Astrocyte (in vitro differentiated cells and primary cell): Measurements from ENCODE around the gene ZNF846. TPM values are rescaled to one million over a fixed set of nuclear protein-coding genes. Genes with fewer than 3 reads are reported as not detected.
"Not testable (repeated sequence)": the region's sequence is repeated elsewhere in the genome, so short reads cannot be mapped to it uniquely, and the experiment has no call there.

Experiments used
- DNase-seq: peaks from one replicate; pipeline ENCODE4 v3.0.0-alpha.2; 2010; ENCODE audit warnings: low read depth
- FAIRE-seq: peaks from 2 replicates; lab custom pipeline; 2011; peaks lifted over from hg19 to GRCh38; lab: Jason Lieb, UNC
- H2AFZ ChIP-seq: 2 replicates; pipeline ENCODE4 v1.6.0; 2012; ENCODE audit warnings: low read depth, low read length, inconsistent platforms
- H3K27ac ChIP-seq: 2 replicates; pipeline ENCODE4 v1.5.1; 2011; ENCODE audit warnings: low read depth, low read length, inconsistent platforms
- H3K27me3 ChIP-seq: 2 replicates; pipeline ENCODE4 v1.6.0; 2011; ENCODE audit warnings: low read length, inconsistent platforms; ENCODE audit not compliant: insufficient read depth
- H3K36me3 ChIP-seq: 2 replicates; pipeline ENCODE4 v1.5.1; 2011; ENCODE audit warnings: low read length, inconsistent platforms; ENCODE audit not compliant: insufficient read depth
- H3K4me1 ChIP-seq: 2 replicates; pipeline ENCODE4 v1.5.1; 2011; ENCODE audit warnings: low read length, inconsistent platforms; ENCODE audit not compliant: insufficient read depth
- H3K4me2 ChIP-seq: 2 replicates; pipeline ENCODE4 v1.6.0; 2012; ENCODE audit warnings: low read length, inconsistent platforms
- H3K4me3 ChIP-seq: 2 replicates; pipeline ENCODE4 v1.5.1; 2011; ENCODE audit warnings: low read depth, mild to moderate bottlenecking, low read length, inconsistent platforms; ENCODE audit not compliant: insufficient read depth
- H3K79me2 ChIP-seq: 2 replicates; pipeline ENCODE4 v1.6.0; 2012; ENCODE audit warnings: mild to moderate bottlenecking, low read length, inconsistent platforms; ENCODE audit not compliant: insufficient read depth
- H3K9ac ChIP-seq: 2 replicates; pipeline ENCODE4 v1.6.0; 2012; ENCODE audit warnings: mild to moderate bottlenecking, low read length, inconsistent platforms
- H3K9me3 ChIP-seq: 2 replicates; pipeline ENCODE4 v1.5.1; 2012; ENCODE audit warnings: low read depth, mild to moderate bottlenecking, low read length, inconsistent platforms; ENCODE audit not compliant: insufficient read depth
- H4K20me1 ChIP-seq: 2 replicates; pipeline ENCODE4 v1.6.0; 2012; ENCODE audit warnings: low read length, inconsistent platforms; ENCODE audit not compliant: insufficient read depth
- H3K27ac Mint-ChIP-seq: one replicate; pipeline ENCODE4 v1.8.0; 2021; ENCODE audit warnings: mild to moderate bottlenecking, mixed read lengths; ENCODE audit not compliant: unreplicated experiment
- H3K27me3 Mint-ChIP-seq: one replicate; pipeline ENCODE4 v1.8.0; 2021; ENCODE audit warnings: low read depth, mixed read lengths; ENCODE audit not compliant: unreplicated experiment
- H3K36me3 Mint-ChIP-seq: one replicate; pipeline ENCODE4 v1.8.0; 2021; ENCODE audit warnings: low read depth, mixed read lengths; ENCODE audit not compliant: unreplicated experiment
- H3K4me1 Mint-ChIP-seq: one replicate; pipeline ENCODE4 v1.8.0; 2021; ENCODE audit warnings: low read depth, mixed read lengths; ENCODE audit not compliant: unreplicated experiment
- H3K4me3 Mint-ChIP-seq: one replicate; pipeline ENCODE4 v1.8.0; 2021; ENCODE audit warnings: mild to moderate bottlenecking, moderate library complexity, mixed read lengths; ENCODE audit not compliant: unreplicated experiment
- H3K9me3 Mint-ChIP-seq: one replicate; pipeline ENCODE4 v1.8.0; 2021; ENCODE audit warnings: mild to moderate bottlenecking, mixed read lengths; ENCODE audit not compliant: unreplicated experiment
- CTCF ChIP-seq: IDR thresholded peaks from 2 replicates; pipeline ENCODE4 v1.5.1; 2011; ENCODE audit warnings: low read depth, mild to moderate bottlenecking, inconsistent platforms, low read length, moderate library complexity; ENCODE audit not compliant: insufficient read depth
- EZH2 ChIP-seq: IDR thresholded peaks from 2 replicates; pipeline ENCODE4 v1.6.1; 2012; ENCODE audit warnings: mild to moderate bottlenecking, low read length, inconsistent platforms; ENCODE audit not compliant: insufficient read depth
- total RNA-seq: library from RNA; stranded (reverse); gene quantifications from 2 replicates; pipeline ENCODE4 v1.2.1, GENCODE V29; 2021

ZNF846 gene
- total RNA-seq, 1 donor from 2014 or later = 13.7 TPM

- Histone ChIP-seq H4K20me1 (no peaks in the 10 kb centered on the region), H3K27me3 (no peaks in the 10 kb centered on the region), H2AFZ (peak overlapping the region; percentile 97), H3K9ac (no peak overlapping the region), H3K4me3 (peak overlapping the region; percentile 75), H3K9me3 (peaks cover 6% of the 10 kb centered on the region), H3K4me1 (no peaks in the 10 kb centered on the region), H3K36me3 (no peaks in the 10 kb centered on the region), H3K4me2 (peak overlapping the region; percentile 99), H3K27ac (no peak overlapping the region), H3K79me2 (no peaks in the 10 kb centered on the region)
- peaks cover 3% of the 10 kb centered on the region for H3K9me3 Mint-ChIP-seq
- peak overlapping the region; percentile 87 for H3K4me3 Mint-ChIP-seq
- H3K4me1 Mint-ChIP-seq = peaks cover 26% of the 10 kb centered on the region
- FAIRE-seq (no peak), DNase-seq (no peak)
- no peaks in the 10 kb centered on the region for H3K27me3 Mint-ChIP-seq
- peak overlapping the region; percentile 18 for H3K27ac Mint-ChIP-seq
- peaks cover 11% of the 10 kb centered on the region for H3K36me3 Mint-ChIP-seq
- TF ChIP-seq CTCF = no peak
- TF ChIP-seq EZH2 = no peak
These were observed 17.8 kb upstream of the ZNF846 start for GRCh38 chr19:9786342-9786741.

GRCh38 chr19:9785367-9786331 is 17.1 kb upstream of the ZNF846 start:
- peak overlapping the region; percentile 96 for H3K27ac Mint-ChIP-seq
- Histone ChIP-seq H3K9ac (peak overlapping the region; percentile 84), H3K79me2 (no peaks in the 10 kb centered on the region), H3K27ac (peak overlapping the region; percentile 82), H3K27me3 (no peaks in the 10 kb centered on the region), H3K36me3 (no peaks in the 10 kb centered on the region), H3K4me1 (no peaks in the 10 kb centered on the region), H3K4me2 (peak overlapping the region; percentile 99), H3K9me3 (peaks cover 6% of the 10 kb centered on the region), H2AFZ (peak overlapping the region; percentile 97), H3K4me3 (peak overlapping the region; percentile 75), H4K20me1 (no peaks in the 10 kb centered on the region)
- peaks cover 14% of the 10 kb centered on the region for H3K36me3 Mint-ChIP-seq
- peak overlapping the region; percentile 87 for H3K4me3 Mint-ChIP-seq
- no peaks in the 10 kb centered on the region for H3K27me3 Mint-ChIP-seq
- peaks cover 26% of the 10 kb centered on the region for H3K4me1 Mint-ChIP-seq
- peaks cover 3% of the 10 kb centered on the region for H3K9me3 Mint-ChIP-seq
- DNase-seq = peak; percentile 84
- TF ChIP-seq EZH2 = no peak
- TF ChIP-seq CTCF = no peak
- no peak for FAIRE-seq

GRCh38 chr19:9784163-9784496 is 15.6 kb upstream of the ZNF846 start:
- H3K4me2 ChIP-seq = peak overlapping the region; percentile 99
- not testable (repeated sequence) for H4K20me1 ChIP-seq, H3K9me3 Mint-ChIP-seq, H3K36me3 ChIP-seq, H3K27me3 Mint-ChIP-seq, H3K9me3 ChIP-seq, H2AFZ ChIP-seq, H3K27ac ChIP-seq, FAIRE-seq, H3K79me2 ChIP-seq, H3K4me3 ChIP-seq, H3K27me3 ChIP-seq, H3K9ac ChIP-seq, H3K4me1 ChIP-seq, DNase-seq
- Mint-ChIP-seq H3K4me1 (peaks cover 14% of the 10 kb centered on the region), H3K36me3 (peaks cover 14% of the 10 kb centered on the region), H3K27ac (peak overlapping the region; percentile 96), H3K4me3 (peak overlapping the region; percentile 87)
